ENCODE results near the gene PROCA1.

PROCA1 gene

DNA sequence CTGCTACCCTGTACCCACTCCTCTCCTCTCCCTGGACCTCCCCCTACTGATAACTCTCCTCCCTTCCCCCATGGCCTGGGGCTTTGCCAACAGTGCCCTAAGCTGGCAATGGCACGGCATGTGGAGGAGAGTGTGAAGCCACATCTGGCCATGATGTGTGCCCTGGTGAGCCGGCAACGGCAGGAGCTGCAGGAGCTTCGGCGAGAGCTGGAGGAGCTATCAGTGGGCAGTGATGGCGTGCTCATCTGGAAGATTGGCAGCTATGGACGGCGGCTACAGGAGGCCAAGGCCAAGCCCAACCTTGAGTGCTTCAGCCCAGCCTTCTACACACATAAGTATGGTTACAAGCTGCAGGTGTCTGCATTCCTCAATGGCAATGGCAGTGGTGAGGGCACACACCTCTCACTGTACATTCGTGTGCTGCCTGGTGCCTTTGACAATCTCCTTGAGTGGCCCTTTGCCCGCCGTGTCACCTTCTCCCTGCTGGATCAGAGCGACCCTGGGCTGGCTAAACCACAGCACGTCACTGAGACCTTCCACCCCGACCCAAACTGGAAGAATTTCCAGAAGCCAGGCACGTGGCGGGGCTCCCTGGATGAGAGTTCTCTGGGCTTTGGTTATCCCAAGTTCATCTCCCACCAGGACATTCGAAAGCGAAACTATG lies 37.3 kb upstream of the PROCA1 start:
- Histone ChIP-seq H3K27me3 (ENCODE audit: insufficient read depth, low read length) (no peaks in the 10 kb centered on the region), H3K4me1 (ENCODE audit: insufficient read depth, low read length) (peaks cover 14% of the 10 kb centered on the region), H3K27ac (ENCODE audit: low read length) (no peak overlapping the region), H3K9me3 (ENCODE audit: insufficient read depth, low read depth, low read length) (no peaks in the 10 kb centered on the region), H3K36me3 (ENCODE audit: insufficient read depth, low read depth, low read length) (peaks cover 67% of the 10 kb centered on the region), H3K4me3 (ENCODE audit: low read length) (no peak overlapping the region), H3K9ac (ENCODE audit: low read depth, low read length) (no peak overlapping the region)

GRCh38 chr17:28747801-28748750 lies 36.4 kb upstream of the PROCA1 start:
- H3K36me3 ChIP-seq (ENCODE audit: insufficient read depth, low read depth, low read length), result peaks cover 67% of the 10 kb centered on the region
- H3K9me3 ChIP-seq (ENCODE audit: insufficient read depth, low read depth, low read length), result no peaks in the 10 kb centered on the region
- no peak overlapping the region for H3K9ac ChIP-seq (ENCODE audit: low read depth, low read length)
- H3K27ac ChIP-seq (ENCODE audit: low read length), result no peak overlapping the region
- no peak overlapping the region for H3K4me3 ChIP-seq (ENCODE audit: low read length)
- no peaks in the 10 kb centered on the region for H3K27me3 ChIP-seq (ENCODE audit: insufficient read depth, low read length)
- peaks cover 14% of the 10 kb centered on the region for H3K4me1 ChIP-seq (ENCODE audit: insufficient read depth, low read length)

- H3K36me3 ChIP-seq (ENCODE audit: insufficient read depth, low read depth, low read length), result peaks cover 67% of the 10 kb centered on the region
- no peaks in the 10 kb centered on the region for H3K27me3 ChIP-seq (ENCODE audit: insufficient read depth, low read length)
- H3K9me3 ChIP-seq (ENCODE audit: insufficient read depth, low read depth, low read length), result no peaks in the 10 kb centered on the region
- peak overlapping the region; percentile 67 for H3K27ac ChIP-seq (ENCODE audit: low read length)
- H3K9ac ChIP-seq (ENCODE audit: low read depth, low read length), result peak overlapping the region; percentile 96
- H3K4me1 ChIP-seq (ENCODE audit: insufficient read depth, low read length), result peaks cover 14% of the 10 kb centered on the region
- peak overlapping the region; percentile 87; the same call in 1 of the 2 replicates for H3K4me3 ChIP-seq (ENCODE audit: low read length)
These were observed 35.5 kb upstream of the PROCA1 start for GRCh38 chr17:28747051-28747691.

DNA sequence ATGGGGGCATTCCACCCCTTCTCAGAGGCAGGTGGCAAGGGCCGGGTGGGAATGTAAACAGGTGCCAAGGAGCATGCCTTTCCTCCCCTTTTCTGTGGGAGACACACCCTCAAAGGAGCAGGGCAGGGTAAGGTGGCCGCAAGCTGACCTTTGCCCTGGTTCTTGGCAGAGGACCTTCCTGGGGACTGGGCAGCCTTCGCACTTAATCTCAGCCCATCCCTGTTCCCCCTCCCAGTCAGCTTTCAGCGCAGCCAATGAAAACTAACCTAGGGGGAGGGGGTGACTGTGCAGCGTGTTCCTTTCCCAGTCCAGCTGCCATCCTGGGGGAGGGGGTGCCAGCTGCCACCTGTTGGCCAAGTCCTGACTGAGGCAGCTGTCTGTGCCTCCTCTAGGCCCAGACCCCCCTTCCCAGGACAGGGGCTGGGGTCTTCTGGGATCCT lies 34.9 kb upstream of the PROCA1 start:
- peak overlapping the region; percentile 96; the same call in 1 of the 2 replicates for H3K9ac ChIP-seq (ENCODE audit: low read depth, low read length)
- H3K36me3 ChIP-seq (ENCODE audit: insufficient read depth, low read depth, low read length), result peaks cover 64% of the 10 kb centered on the region
- no peaks in the 10 kb centered on the region for H3K9me3 ChIP-seq (ENCODE audit: insufficient read depth, low read depth, low read length)
- H3K27ac ChIP-seq (ENCODE audit: low read length), result peak overlapping the region; percentile 67
- peak overlapping the region; percentile 87 for H3K4me3 ChIP-seq (ENCODE audit: low read length)
- H3K27me3 ChIP-seq (ENCODE audit: insufficient read depth, low read length), result no peaks in the 10 kb centered on the region
- peaks cover 14% of the 10 kb centered on the region for H3K4me1 ChIP-seq (ENCODE audit: insufficient read depth, low read length)

GRCh38 chr17:28745786-28746411 lies 34.2 kb upstream of the PROCA1 start:
- no peaks in the 10 kb centered on the region for H3K9me3 ChIP-seq (ENCODE audit: insufficient read depth, low read depth, low read length)
- peaks cover 58% of the 10 kb centered on the region for H3K36me3 ChIP-seq (ENCODE audit: insufficient read depth, low read depth, low read length)
- peak overlapping the region; percentile 87 for H3K4me3 ChIP-seq (ENCODE audit: low read length)
- peak overlapping the region; percentile 67 for H3K27ac ChIP-seq (ENCODE audit: low read length)
- H3K9ac ChIP-seq (ENCODE audit: low read depth, low read length), result peak overlapping the region; percentile 96
- H3K27me3 ChIP-seq (ENCODE audit: insufficient read depth, low read length), result no peaks in the 10 kb centered on the region
- H3K4me1 ChIP-seq (ENCODE audit: insufficient read depth, low read length), result peaks cover 14% of the 10 kb centered on the region

DNA sequence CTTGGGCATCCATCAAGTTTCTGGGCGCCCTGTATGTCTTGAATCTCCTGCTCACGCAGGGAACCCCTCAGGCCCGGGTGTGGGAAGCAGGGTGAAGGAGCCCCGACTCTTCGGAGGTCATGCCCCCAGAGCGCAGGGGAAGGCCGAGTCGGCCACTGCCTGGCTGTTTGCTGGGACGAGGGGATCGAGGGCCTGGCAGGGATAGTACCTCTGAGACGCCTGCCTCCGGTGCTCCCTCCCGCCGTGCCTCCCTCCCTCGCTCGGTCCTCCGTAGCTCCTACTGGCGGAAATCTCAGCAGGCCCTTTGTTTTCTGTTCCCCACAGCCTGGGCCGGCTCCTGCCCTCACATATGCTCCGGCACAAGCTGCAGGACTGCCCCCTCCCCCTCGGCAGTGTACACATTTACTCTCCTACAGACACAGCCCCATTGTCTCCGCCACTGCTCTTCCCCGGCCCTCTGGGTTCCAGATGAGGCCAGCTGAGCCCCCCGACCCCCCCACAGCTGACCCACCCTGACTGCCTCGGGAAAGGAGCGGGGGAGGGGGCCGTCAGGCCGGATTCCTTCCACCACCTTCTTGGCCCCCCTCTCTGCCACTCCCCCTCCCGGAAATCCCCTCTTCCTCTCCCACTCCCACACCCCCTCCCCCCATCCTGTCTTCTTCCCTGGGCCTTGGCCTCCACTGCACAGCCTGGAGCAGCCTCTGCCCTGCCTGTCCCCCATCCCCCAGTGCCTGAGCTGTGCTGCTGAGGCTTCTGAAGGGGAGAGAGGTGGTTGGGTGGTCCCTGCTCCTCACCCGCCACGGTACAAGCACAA lies 33.5 kb upstream of the PROCA1 start:
- peaks cover 54% of the 10 kb centered on the region for H3K36me3 ChIP-seq (ENCODE audit: insufficient read depth, low read depth, low read length)
- peaks cover 14% of the 10 kb centered on the region for H3K4me1 ChIP-seq (ENCODE audit: insufficient read depth, low read length)
- peak overlapping the region; percentile 67 for H3K27ac ChIP-seq (ENCODE audit: low read length)
- H3K9me3 ChIP-seq (ENCODE audit: insufficient read depth, low read depth, low read length), result no peaks in the 10 kb centered on the region
- H3K4me3 ChIP-seq (ENCODE audit: low read length), result peak overlapping the region; percentile 87
- peak overlapping the region; percentile 96 for H3K9ac ChIP-seq (ENCODE audit: low read depth, low read length)
- no peaks in the 10 kb centered on the region for H3K27me3 ChIP-seq (ENCODE audit: insufficient read depth, low read length)

- H3K36me3 ChIP-seq (ENCODE audit: insufficient read depth, low read depth, low read length), result peaks cover 47% of the 10 kb centered on the region
- no peaks in the 10 kb centered on the region for H3K27me3 ChIP-seq (ENCODE audit: insufficient read depth, low read length)
- peaks cover 14% of the 10 kb centered on the region for H3K4me1 ChIP-seq (ENCODE audit: insufficient read depth, low read length)
- H3K27ac ChIP-seq (ENCODE audit: low read length), result peak overlapping the region; percentile 67
- H3K9ac ChIP-seq (ENCODE audit: low read depth, low read length), result peak overlapping the region; percentile 96
- peak overlapping the region; percentile 87 for H3K4me3 ChIP-seq (ENCODE audit: low read length)
- H3K9me3 ChIP-seq (ENCODE audit: insufficient read depth, low read depth, low read length), result no peaks in the 10 kb centered on the region
These were observed 32.6 kb upstream of the PROCA1 start for GRCh38 chr17:28744104-28744971.

DNA sequence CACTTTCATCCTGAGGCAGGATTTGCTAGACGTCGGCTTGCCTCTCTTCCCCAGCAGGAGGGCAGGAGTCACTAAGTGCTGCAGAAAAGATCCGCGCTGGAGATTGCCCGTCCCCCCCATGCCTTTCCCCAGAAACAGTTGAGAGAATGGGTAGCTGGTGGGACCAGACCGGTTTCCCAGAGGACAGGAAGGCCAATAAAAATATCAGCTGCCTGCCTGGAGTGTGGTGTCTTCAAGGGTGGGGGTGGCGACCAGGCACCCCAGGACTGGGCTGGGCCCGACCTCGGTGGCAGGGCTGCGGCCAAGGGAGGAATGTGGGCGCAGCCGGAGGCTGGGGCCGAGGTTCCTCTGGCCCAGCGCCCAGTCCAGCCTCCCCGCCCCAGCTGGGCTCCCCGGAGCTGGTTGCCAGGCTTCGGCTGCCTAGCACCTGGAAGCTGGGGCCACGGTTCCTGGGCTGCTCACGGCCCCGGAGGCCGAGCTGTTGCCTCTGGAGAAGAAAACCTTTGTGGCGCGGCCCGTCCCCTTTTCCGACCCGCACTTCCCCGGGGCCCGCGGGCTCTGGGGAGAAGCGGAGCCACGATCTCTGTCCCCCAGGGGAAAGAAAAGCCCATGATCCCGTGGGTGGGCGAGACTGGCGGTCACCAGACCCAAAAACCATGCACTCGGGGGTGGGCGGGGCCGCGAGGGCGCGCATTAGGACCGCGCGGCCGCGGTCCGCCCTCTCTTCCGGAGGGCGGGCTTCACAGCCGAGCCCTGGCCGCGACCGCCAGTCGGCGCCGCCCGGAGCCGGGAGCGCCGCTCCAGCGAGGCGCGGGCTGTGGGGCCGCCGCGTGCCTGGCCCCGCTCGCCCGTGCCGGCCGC lies 31.8 kb upstream of the PROCA1 start, which contains the start of gene TRAF4:
Gene TRAF4 (plus strand): TSS at position 769 of the 861 bp plus-strand sequence. CDS start 102 bp downstream, outside the sequence.
- Histone ChIP-seq H3K27ac (ENCODE audit: low read length) (peak within 1 kb of the TSS; percentile 67), H3K36me3 (ENCODE audit: insufficient read depth, low read depth, low read length) (peaks cover 47% of the 10 kb centered on the region), H3K9ac (ENCODE audit: low read depth, low read length) (peak within 1 kb of the TSS; percentile 96), H3K4me3 (ENCODE audit: low read length) (peak within 1 kb of the TSS; percentile 87), H3K4me1 (ENCODE audit: insufficient read depth, low read length) (peaks cover 14% of the 10 kb centered on the region), H3K27me3 (ENCODE audit: insufficient read depth, low read length) (no peaks in the 10 kb centered on the region), H3K9me3 (ENCODE audit: insufficient read depth, low read depth, low read length) (no peaks in the 10 kb centered on the region)

GRCh38 chr17:28741358-28742349 lies 30.0 kb upstream of the PROCA1 start:
- no peaks in the 10 kb centered on the region for H3K27me3 ChIP-seq (ENCODE audit: insufficient read depth, low read length)
- peaks cover 38% of the 10 kb centered on the region for H3K36me3 ChIP-seq (ENCODE audit: insufficient read depth, low read depth, low read length)
- no peak overlapping the region for H3K9ac ChIP-seq (ENCODE audit: low read depth, low read length)
- H3K9me3 ChIP-seq (ENCODE audit: insufficient read depth, low read depth, low read length), result no peaks in the 10 kb centered on the region
- H3K27ac ChIP-seq (ENCODE audit: low read length), result no peak overlapping the region
- H3K4me1 ChIP-seq (ENCODE audit: insufficient read depth, low read length), result peaks cover 10% of the 10 kb centered on the region
- H3K4me3 ChIP-seq (ENCODE audit: low read length), result no peak overlapping the region
